K562 (cell line): ENCODE measurements around the gene CLDN5.

ENCODE experiments used
- ATF6 ChIP-seq: sonication (generic); formaldehyde crosslinking; IDR thresholded peaks from 2 replicates; pipeline ENCODE4 v1.4.0; 2020; ENCODE audit warnings: mild to moderate bottlenecking, missing genetic modification reagents
- GTF2F1 ChIP-seq: IDR thresholded peaks from 2 replicates; pipeline ENCODE4 v1.6.1; 2011; ENCODE audit warnings: low read depth, low read length, improper control_type of control experiment
- HOMEZ ChIP-seq: fragments of 250-450 bp; sonication (Bioruptor Pico); IDR thresholded peaks from 2 replicates; pipeline ENCODE4 v1.4.0; 2020; ENCODE audit warnings: mild to moderate bottlenecking, moderate library complexity
- NFE2 ChIP-seq: IDR thresholded peaks from 2 replicates; pipeline ENCODE4 v1.6.1; 2014; ENCODE audit warnings: antibody characterized with exemption, low read depth
- NFE2L1 ChIP-seq: fragments of 450-650 bp; IDR thresholded peaks from 2 replicates; pipeline ENCODE4 v1.6.1; 2016; ENCODE audit warnings: missing genetic modification characterization, low read depth, mild to moderate bottlenecking, missing compliant biosample characterization, moderate library complexity, borderline replicate concordance
- PHF8 ChIP-seq: fragments of 200-600 bp; sonication (generic); IDR thresholded peaks from 2 replicates; pipeline ENCODE4 v1.6.1; 2012; ENCODE audit warnings: mixed run types, mild to moderate bottlenecking, inconsistent platforms, low read length, moderate library complexity, borderline replicate concordance
- POLR2A ChIP-seq: fragments of 450-650 bp; conservative IDR thresholded peaks from 2 replicates; pipeline ENCODE4 v1.6.1; 2016
- POLR3A ChIP-seq: IDR thresholded peaks from 2 replicates; pipeline ENCODE4 v1.6.1; 2011; ENCODE audit warnings: borderline replicate concordance, mild to moderate bottlenecking, moderate library complexity; ENCODE audit not compliant: insufficient read length, insufficient read depth; ENCODE audit errors: extremely low read depth
- PRPF4 ChIP-seq: fragments of 200-400 bp; formaldehyde crosslinking; IDR thresholded peaks from one replicate; pipeline ENCODE4 v1.6.1; 2017; ENCODE audit warnings: low read length, low read depth, mild to moderate bottlenecking; ENCODE audit not compliant: insufficient read depth, poor library complexity, severe bottlenecking
- RFX7 ChIP-seq: fragments of 250-450 bp; sonication (Bioruptor Pico); IDR thresholded peaks from 2 replicates; pipeline ENCODE4 v1.5.1; 2021; ENCODE audit warnings: mild to moderate bottlenecking
- SMC3 ChIP-seq: conservative IDR thresholded peaks from 2 replicates; pipeline ENCODE4 v1.6.1; 2011; ENCODE audit warnings: low read depth, low read length, improper control_type of control experiment; ENCODE audit not compliant: insufficient read depth
- ZNF121 ChIP-seq: sonication (generic); formaldehyde crosslinking; conservative IDR thresholded peaks from 2 replicates; pipeline ENCODE4 v1.8.0; 2022; ENCODE audit warnings: missing genetic modification reagents

- TF ChIP-seq PHF8 (peak; percentile 93; the same call in 1 of the 2 replicates), HOMEZ (CRISPR knock-in tag) (no peak; the same call in 1 of the 2 replicates), NFE2L1 (tag) (no peak), ZNF121 (CRISPR knock-in tag) (no peak), SMC3 (peak; percentile 32; the same call in 1 of the 2 replicates), GTF2F1 (0 out of 2 replicates have a peak, but pooled peaks have one; percentile 74), RFX7 (CRISPR knock-in tag) (no peak), ATF6 (no peak), POLR3A (no peak), POLR2A (no peak), PRPF4 (peak; percentile 68), NFE2 (no peak)
Observed at GRCh38 chr22:19478901-19479354, 45.3 kb downstream of the CLDN5 start, which contains the start of gene UFD1.
